Measurements from ENCODE around the gene DNA2. TPM values are rescaled to one million over a fixed set of nuclear protein-coding genes. Genes with fewer than 3 reads are reported as not detected.
"Not testable (repeated sequence)": the region's sequence is repeated elsewhere in the genome, so short reads cannot be mapped to it uniquely, and the experiment has no call there.

Gene DNA2, protein sequence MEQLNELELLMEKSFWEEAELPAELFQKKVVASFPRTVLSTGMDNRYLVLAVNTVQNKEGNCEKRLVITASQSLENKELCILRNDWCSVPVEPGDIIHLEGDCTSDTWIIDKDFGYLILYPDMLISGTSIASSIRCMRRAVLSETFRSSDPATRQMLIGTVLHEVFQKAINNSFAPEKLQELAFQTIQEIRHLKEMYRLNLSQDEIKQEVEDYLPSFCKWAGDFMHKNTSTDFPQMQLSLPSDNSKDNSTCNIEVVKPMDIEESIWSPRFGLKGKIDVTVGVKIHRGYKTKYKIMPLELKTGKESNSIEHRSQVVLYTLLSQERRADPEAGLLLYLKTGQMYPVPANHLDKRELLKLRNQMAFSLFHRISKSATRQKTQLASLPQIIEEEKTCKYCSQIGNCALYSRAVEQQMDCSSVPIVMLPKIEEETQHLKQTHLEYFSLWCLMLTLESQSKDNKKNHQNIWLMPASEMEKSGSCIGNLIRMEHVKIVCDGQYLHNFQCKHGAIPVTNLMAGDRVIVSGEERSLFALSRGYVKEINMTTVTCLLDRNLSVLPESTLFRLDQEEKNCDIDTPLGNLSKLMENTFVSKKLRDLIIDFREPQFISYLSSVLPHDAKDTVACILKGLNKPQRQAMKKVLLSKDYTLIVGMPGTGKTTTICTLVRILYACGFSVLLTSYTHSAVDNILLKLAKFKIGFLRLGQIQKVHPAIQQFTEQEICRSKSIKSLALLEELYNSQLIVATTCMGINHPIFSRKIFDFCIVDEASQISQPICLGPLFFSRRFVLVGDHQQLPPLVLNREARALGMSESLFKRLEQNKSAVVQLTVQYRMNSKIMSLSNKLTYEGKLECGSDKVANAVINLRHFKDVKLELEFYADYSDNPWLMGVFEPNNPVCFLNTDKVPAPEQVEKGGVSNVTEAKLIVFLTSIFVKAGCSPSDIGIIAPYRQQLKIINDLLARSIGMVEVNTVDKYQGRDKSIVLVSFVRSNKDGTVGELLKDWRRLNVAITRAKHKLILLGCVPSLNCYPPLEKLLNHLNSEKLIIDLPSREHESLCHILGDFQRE
- total RNA-seq, result 4.4 TPM

- peak; percentile 56 for DNase-seq (ENCODE audit: low spot score)
These were observed at the start of gene DNA2 for GRCh38 chr10:68471586-68472408. TSS of gene DNA2 (minus strand) at chr10:68471973. CDS start at chr10:68471864, 109 bp downstream.

GRCh38 chr10:68518609-68519008 lies 46.8 kb upstream of the DNA2 start:
- DNase-seq (ENCODE audit: low spot score), result not testable (repeated sequence)

- DNase-seq (ENCODE audit: low spot score), result no peak
These were observed 45.4 kb upstream of the DNA2 start for GRCh38 chr10:68517188-68517587.

DNA sequence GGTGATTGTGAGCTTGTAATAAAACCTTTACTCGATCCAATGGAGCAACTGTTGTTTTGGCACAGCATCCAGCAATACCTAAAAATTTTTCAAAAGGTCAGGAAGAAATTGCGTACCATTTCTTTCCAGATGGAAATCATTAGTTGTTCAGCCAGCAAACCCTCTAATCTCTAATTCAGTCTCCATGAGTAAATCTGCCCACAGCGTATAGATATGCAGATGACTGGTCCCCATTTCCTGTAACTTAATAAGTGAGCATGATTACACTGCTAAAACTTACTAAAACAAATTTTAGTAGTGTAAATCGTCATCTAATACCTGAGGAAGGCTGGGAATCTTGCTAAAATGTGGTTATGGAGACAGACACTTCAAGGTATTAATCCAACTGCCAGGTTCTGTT lies 45.0 kb upstream of the DNA2 start:
- DNase-seq (ENCODE audit: low spot score), result no peak

DNA sequence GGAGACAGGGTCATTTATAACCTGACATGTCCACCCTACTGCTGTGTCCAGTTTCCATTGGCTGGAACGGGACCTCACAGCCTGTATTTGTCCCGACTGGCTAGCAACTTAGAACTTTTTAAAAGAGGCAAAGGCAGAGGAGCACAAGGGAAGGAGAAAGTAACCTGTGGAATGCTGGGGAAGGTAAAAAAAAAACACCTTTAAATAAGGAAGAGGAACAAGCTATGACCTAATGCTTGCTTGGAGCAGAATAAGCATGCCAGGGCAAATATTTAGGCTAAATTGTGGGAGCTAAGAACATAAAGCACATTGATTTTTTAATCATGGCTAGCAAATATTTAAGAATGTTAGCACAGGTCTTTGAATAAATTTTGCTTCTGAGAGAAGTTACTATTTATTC lies 44.4 kb upstream of the DNA2 start:
- DNase-seq (ENCODE audit: low spot score), result not testable (repeated sequence)

- DNase-seq (ENCODE audit: low spot score), result no peak
These were observed 36.3 kb upstream of the DNA2 start for GRCh38 chr10:68508090-68508489.

GRCh38 chr10:68506411-68506810 lies 34.6 kb upstream of the DNA2 start:
- no peak for DNase-seq (ENCODE audit: low spot score)

- DNase-seq (ENCODE audit: low spot score), result no peak
These were observed 31.1 kb upstream of the DNA2 start for GRCh38 chr10:68502846-68503245.

GRCh38 chr10:68501691-68502090 lies 29.9 kb upstream of the DNA2 start:
- DNase-seq (ENCODE audit: low spot score), result peak; percentile 28

DNA sequence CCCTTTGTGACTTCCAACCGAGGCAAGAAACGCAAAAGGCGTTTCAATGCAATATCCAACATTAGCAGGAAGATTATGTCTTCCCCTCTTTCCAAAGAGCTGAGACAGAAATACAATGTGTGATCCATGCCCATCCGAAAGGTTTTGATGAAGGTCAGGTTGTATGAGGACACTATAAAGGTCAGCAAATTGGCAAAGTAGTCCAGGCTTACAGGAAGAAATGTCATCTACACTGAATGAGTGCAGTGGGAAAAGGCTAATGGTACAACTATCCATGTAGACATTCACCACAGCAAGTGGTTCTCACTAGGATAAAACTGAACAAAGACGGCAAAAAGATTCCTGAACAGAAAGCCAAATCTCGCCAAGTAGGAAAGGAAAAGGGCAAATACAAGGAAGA lies 27.8 kb upstream of the DNA2 start:
- no peak for DNase-seq (ENCODE audit: low spot score)

- no peak for DNase-seq (ENCODE audit: low spot score)
These were observed 24.3 kb upstream of the DNA2 start for GRCh38 chr10:68496072-68496471.

DNA sequence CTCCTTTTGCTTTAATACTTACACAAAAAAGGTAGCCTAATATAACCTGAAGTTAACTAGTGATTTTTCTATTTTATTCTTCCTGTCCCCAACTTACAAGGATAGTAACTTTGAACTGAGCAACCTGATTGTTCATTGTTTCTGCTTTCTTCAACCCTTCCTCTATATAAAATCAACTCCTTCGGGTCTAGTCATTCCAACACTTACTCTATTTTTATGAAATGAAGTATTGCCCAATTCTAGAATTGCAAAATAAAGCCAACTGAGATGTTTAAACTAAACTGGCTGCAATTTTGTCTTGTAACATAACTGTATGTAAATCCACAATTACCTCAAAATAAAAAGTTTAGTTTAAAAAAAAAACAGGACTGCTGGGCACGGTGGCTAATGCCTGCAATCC lies 20.3 kb upstream of the DNA2 start:
- no peak for DNase-seq (ENCODE audit: low spot score)

- peak; percentile 14 for DNase-seq (ENCODE audit: low spot score)
These were observed 18.1 kb upstream of the DNA2 start for GRCh38 chr10:68489919-68490318.

DNA sequence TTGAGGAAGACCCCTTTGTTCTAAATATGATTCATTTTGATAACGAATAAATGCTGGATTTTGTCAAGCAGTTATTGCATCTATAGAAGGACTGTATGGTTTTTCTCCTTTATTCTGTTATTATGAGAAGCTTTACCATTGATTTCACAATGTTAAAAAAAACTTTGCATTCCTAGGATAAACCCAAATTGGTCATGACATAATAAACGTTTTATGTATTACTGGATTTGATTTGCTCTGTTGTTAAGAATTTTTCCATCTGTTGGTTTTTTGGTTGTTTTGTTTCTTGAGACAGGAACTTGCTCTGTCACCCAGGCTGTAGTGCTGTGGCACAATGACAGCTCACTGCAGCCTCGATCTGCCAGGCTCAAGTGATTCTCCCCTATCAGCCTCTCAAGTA lies 2.2 kb upstream of the DNA2 start:
- DNase-seq (ENCODE audit: low spot score), result no peak

DNA sequence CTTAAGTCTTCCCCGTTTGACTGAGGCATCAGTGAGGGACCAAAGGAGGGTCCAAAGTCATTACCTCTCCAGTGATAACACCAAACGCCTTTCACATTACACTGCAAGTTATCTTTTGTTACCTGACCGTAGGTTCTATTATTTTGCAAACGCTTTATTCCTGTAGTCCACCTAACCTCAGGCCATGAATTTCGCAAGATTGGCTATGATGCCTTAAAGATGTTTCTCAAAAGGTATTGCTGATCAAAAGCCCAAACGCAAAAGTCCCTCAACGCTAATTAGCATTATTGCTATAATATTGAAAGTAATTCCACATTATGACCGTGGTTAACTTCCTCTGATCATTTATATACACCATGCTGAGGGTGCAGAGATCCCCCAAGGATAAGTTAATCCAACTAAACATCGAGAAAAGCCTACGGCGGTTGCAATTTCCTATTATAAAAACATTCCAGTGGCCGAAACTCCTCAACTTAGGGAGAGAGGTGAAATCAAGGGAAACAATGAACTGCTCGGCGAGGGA lies 649 bp downstream of the DNA2 start:
- DNase-seq (ENCODE audit: low spot score), result no peak

DNA sequence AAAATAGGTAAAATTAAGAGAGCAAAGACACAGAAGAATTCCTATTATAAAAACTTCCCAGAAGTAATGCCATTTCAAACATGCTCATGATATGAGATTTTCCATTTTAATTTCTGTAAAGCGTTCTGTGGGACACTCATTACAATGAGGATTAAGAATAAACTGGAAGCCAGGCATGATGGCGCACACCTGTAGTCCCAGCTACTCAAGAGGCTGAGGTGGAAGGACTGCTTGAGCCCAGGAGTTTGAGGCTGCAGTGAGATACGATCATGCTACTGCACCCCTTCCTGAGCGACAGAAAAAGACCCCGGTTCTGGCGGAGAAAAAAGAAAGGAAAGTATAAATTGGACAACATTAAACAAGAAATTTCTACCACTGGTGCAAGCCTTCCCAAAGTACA lies 1.5 kb downstream of the DNA2 start:
- DNase-seq (ENCODE audit: low spot score), result no peak

DNA sequence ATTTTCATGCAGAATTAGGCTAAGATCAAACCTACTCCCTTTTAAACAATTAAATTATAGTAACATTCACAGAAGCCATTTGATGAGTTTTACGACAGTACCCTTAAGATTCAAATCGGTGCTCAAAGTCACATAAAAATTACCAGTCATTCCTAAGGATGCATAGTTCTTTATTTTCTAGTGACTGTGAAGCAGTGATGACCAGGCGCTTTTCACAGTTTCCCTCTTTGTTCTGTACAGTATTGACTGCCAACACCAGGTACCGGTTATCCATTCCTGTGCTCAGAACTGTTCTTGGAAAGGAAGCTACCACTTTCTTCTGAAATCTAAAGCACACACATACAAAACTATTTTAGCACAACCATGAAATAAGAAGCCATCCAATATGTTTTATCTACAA lies 1.9 kb downstream of the DNA2 start:
- DNase-seq (ENCODE audit: low spot score), result no peak

- DNase-seq (ENCODE audit: low spot score), result not testable (repeated sequence)
These were observed 7.0 kb downstream of the DNA2 start for GRCh38 chr10:68464729-68465128.

DNA sequence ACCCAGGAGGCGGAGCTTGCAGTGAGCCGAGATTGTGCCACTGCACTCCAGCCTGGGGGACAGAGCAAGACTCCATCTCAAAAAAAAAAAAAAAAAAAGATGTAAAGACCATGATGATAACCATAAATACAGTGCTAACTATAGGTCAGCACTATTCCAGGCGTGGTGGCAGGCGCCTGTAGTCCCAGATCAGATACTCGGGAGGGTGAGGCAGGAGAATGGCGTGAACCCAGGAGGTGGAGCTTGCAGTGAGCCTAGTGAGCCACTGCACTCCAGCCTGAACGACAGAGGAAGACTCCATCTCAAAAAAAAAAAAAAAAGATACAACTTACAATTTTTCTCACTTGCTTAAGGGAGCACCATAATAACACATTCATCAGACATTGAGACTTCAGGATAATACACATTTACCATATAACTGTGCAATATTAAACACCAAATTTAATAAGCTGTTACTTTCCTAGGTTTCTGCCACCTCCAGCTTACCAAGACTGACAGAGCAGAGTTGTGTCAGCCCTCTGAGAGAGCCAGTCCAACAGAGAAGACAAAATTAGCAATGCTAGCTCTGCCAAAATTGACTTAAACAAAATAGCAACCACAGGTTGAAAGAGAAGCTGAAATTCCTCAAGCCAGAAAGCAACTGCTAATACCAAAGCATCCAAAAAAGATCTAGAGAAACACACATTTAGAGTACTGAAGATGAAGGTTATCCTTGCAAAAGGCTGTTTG lies 8.2 kb downstream of the DNA2 start:
- no peak for DNase-seq (ENCODE audit: low spot score)

- DNase-seq (ENCODE audit: low spot score), result no peak
These were observed 9.2 kb downstream of the DNA2 start for GRCh38 chr10:68462536-68462935.

GRCh38 chr10:68461032-68461431 lies 10.7 kb downstream of the DNA2 start:
- DNase-seq (ENCODE audit: low spot score), result no peak

All from ureter (tissue), 1 donor.